Measurements from ENCODE around the gene EN2.
"Not testable (repeated sequence)": the region's sequence is repeated elsewhere in the genome, so short reads cannot be mapped to it uniquely, and the experiment has no call there.

The EN2 gene

DNA sequence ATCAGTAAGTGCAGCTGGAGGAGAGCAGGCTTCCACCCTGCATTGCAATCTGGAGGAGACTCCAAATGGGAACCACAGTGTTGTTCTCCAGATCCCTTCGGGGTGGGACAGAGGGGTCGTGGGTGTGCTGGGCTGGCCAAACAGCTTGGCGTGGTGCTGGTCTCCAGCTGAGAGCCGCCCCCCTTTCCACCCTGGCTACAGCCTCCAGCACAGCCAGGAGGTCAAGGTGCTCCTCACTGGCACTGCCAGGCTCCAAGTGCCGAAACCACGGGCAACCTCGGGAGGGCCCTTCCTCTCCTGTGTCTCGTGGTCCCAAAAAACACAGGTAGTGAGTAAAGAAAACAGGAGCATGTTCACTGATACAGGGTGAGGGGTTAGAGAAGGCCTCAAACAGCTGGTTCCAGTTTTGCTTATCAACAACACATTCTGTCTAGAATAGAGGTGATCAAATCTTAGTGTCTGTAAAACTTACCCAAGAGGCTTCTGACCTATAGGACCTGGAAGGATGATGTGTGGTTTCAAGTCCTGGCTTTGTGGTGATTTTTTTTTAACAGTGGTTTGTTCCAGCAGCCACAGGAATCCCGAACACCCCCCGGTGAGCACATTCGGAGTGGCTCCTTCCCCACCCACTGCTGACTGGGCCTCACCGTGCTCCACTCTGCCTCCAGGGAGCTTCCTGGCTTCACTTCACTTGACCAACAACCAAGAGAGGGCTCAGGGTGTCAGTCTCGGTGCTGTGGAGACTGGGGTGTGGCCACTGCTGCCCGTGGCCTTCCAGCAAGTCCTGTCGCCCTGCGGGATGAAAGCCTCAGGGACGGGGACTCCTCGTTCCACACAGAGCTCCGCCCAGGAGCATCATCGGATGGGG is 31.2 kb upstream of the EN2 start:
- no peak for DNase-seq

DNA sequence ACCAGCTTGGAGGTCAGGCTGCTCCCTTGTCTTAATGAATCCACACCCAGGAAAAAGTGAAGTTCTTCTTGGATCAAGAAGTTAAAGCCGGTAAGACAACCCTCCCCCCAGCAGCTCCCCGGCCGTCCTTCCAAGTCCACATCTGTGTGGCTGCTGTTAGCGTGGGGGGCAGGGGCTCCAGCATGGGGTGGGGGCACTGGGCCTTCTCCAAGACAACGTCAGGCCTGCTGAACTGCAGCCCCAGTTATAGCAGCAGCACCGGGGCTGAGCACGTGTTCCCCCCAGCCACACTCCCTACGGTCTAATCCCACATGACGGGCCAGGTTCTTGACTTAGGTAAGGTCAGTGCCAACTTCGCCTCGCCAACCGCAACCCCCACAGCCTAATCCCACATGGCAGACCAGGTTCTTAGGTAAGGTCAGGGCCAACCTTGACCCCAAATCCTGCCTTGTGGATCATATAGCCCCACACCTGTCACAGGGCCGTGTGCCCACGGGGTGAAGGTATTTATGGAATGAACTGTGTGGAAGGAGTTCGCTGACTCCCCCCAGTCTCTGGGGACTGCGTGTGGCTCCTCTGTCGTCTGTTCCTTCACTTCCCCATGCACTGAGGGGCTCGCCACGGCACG is 30.4 kb upstream of the EN2 start:
- no peak for DNase-seq

DNA sequence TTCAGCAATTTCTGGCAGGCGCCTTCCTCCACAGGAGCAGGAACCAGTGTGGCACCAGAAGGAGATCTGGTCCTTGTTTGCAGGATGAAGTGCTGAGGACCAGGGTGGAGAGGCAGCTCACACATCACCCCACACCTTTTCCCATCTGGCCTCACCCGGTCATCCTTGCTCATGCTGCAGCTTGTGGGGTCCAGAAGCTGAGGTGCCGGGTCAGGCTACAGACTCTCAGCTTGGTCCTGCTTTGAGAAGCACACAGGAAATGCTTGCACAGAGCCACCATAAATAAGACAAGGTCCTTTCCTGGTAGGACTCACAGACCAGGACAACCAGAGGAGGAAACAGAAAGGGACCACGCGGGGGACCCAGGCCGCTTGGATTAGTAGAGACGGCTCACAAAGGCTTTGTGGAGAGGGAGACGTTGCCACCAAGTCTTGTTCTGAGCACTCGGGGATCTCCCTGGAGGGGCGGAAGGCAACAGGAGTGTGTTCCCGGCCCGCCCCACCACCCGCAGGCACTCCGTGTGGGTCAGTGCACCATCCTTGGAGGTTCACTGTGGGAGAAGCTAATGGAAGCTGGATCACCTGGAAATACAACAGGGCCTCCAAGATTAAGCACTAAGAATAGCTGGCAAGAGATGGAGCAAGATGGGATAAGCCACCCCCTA is 29.6 kb upstream of the EN2 start:
- no peak for DNase-seq

DNA sequence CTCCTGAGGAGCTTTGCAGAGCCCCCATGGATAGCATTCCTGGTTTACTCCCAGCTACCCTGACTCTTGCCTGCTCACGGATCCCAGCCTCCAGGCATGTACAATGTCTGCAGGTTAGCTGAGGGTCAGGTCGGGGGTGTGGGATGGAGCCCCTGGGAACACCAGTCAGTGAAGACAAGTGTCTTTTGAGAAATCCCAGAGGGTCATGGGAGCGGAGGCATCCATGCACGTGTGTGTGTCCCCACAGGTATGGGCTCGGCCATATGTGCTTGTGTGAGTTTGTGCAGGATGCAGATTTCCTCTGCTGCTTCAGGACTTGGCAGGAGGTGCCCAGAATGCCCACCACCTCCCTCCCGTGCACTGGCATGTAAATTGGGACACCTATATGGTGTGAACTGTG is 28.3 kb upstream of the EN2 start:
- no peak for DNase-seq

DNA sequence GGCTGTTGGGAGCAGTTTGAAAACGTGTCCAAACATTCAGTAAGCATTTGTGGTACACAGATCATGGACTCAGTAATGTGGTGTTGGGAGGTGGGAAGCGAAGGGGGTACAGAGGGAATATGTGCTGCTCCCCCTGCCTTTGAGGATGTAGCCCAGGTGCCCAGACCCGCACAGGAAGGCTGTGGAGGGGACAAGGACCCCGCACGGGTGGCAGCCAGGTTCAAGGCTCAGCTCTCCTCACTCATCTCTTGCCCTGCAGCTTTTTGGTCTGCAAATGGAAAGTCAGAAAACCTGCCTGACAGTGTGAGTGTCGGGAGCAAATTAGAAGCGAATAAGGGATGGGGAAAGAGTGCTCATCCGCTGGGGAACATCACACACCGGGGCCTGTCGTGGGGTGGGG is 27.3 kb upstream of the EN2 start:
- DNase-seq = no peak

DNA sequence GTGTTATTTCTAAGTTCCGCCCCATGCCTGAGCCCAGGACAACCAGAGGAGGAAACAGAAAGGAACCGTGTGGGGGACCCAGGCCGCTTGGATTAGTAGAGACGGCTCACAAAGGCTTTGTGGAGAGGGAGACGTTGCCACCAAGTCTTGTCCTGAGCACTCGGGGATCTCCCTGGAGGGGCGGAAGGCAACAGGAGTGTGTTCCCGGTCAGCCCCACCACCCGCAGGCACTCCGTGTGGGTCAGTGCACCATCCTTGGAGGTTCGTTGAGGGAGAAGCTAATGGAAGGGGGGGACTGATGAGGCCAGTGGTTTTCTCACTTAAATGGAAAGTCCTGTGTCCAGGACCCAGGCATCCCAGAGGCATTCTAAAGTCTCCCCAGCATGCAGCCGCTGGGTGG is 26.7 kb upstream of the EN2 start:
- no peak for DNase-seq

DNA sequence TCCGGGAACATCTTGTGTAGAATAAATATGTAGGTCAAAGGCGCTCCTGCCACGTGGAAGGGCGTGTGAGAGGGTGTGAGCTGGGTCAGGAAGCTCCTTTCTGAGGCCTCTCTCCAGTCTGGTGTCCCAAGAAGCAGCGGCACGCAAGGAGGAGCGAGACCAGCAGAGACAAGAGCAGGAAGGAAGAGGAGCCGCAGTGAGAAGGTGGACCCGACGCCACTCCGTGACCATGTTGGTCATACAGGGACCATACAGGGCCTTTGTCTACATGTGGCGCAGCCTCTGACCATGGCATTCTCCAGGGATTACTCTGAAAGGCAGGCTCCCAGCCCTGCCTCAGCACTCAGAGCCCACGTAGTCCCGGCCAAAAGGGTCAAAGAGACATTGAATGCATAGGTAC is 26.2 kb upstream of the EN2 start:
- DNase-seq = no peak

DNA sequence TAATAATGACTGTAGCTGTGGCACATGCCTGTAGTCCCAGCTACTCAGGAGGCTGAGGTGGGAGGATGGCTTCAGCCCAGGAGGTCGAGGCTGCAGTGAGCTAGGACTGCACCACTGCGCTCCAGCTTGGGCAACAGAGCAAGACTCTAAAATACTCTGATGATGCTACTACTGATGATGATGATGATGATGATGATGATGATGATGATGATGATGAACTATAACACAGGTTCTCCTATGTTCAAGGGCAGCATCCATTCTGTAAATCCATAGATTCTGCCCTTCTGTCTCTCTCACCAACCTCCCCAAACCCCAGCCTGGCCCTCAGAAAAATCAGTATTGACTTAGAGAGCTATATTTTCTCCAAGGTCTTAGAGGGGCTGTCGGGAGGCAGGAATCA is 22.8 kb upstream of the EN2 start:
- DNase-seq = no peak

DNA sequence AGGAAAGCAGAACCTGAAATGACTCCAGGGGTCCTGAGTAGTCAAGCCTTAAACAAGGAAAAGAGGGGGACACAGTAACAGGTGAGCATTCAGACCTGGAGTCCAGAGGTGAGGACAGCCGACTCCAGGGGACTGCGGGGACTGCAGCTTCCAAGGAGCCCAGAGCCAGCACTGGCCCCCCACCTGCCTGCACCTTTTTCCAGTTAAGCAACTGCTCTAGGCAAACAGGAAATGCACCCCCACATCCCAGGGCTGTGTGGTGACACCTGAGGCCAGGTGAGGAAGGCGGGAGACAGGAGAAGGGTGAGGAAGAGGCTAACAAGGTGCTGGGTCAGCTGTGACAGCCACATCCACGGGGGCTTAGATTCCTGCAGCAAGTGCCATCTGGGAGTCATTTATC is 20.1 kb upstream of the EN2 start:
- no peak for DNase-seq

DNA sequence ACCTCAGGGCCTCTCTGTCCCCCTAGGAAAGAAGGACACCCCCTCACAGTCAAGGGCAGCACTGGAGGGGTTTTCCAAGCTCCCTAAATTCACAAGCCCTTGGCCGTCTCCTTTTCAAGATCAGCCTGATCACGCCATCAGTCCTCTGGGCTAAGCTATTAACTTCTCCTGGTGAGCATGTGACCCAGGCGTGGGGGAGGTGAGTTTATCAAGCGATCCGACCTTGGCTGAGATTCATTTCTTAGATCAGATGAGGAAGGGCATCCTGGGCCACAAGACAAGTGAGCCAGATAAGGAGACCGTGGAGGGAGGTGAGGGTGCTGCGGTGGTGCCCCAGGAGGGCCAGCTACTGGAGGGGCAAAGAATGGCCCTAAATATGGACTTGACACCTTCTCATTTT is 19.2 kb upstream of the EN2 start:
- no peak for DNase-seq

DNA sequence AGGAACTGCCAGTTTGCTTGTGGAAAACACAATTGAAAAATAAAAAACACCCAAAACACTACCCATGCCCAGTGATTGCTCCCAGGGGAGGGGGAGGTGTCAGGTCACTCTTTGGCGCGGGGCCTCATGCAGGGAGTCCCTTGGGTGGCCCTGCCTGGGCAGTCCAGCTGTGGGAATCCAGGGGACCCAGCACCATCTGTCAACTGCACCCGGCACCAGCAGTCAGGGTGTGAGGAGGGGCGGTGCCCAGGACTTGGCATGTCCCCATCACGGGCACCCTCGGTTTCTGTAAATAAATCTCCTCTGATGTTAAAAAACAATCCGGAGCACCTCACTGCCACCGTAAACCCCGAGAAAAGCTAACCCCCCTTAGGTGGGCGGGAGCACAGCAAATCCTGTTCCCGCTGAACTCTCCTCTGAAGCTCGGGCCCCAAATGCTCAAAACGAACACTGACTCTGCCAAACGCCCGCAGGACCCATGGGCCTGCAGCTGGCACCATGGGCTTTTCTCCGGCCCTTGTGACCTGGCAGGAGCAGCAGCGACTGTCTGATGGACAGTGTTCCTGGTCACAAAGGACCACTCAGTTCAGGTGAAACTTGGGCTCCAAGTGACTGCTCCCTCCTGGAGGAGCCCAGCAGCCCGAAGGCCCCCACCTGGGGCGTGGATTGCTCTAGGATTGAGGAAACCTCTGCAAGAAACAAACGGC is 18.5 kb upstream of the EN2 start:
- no peak for DNase-seq

DNA sequence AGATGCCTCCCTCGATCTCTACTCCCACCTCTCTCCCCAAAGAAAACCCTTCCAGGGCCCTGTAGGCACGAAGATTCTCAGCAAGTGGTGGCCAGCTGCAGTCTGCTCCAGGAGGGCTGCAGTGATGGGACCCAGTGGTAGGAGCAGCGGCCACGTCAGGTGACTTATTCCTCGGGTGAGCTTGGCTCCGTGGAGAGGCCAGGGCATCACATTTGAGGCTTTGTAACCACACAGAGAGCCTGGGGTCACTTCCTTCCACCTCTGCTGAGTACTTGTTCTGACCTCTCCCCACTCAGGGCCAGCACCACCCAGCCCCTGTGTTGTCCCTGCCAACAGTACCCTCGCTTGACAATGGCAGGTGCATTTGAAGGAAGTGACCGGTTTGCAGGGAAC is 17.9 kb upstream of the EN2 start:
- DNase-seq = no peak

DNA sequence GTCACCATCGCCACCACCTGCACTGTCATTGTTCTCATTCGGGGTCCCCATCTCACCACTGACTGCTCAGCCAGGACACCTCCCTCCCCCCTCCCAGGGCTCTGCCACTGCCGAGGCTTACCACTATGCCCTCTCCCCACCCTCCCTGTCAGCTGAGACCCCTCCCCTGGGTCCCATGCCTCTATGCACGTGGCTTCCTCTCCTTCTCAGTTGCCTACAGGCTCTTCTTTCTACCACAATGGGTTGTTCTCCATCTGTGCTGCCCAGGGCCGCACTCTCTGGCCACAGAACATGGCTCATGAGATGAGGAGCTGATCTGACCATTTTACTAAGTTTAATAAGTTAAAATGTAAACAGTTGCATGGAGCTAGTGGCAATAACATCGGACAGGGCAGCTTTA is 16.1 kb upstream of the EN2 start:
- no peak for DNase-seq

DNA sequence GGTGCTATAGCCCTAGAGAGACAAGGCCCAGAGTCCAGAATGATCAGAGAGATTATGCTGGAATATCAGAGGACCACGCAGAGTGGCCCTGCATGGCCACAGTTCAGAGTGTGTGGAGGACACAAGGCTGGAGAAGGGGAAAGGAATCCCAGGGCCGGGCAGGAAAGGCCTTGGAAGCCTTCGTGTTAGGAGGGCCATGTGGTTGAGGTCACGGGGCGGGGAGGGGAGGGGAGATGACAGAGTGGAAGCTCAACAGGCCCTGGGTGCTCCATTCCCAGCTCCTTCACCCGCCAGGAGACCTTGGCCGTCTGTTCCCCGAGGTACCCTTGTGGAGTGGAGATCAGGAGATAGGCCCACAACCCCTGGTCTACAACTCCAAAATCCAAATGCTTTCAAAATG is 13.2 kb upstream of the EN2 start:
- no peak for DNase-seq

DNA sequence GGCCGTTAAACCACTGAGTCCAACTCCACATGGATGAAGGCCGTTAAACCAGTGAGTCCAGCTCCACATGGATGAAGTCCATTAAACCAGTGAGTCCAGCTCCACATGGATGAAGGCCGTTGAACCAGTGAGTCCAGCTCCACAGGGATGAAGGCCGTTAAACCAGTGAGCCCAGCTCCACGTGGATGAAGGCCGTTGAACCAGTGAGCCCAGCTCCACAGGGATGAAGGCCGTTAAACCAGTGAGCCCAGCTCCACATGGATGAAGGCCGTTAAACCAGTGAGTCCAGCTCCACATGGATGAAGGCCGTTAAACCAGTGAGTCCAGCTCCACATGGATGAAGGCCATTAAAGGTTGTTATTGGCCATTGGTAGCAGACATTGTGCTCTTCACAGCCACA is 12.3 kb upstream of the EN2 start:
- DNase-seq = not testable (repeated sequence)

DNA sequence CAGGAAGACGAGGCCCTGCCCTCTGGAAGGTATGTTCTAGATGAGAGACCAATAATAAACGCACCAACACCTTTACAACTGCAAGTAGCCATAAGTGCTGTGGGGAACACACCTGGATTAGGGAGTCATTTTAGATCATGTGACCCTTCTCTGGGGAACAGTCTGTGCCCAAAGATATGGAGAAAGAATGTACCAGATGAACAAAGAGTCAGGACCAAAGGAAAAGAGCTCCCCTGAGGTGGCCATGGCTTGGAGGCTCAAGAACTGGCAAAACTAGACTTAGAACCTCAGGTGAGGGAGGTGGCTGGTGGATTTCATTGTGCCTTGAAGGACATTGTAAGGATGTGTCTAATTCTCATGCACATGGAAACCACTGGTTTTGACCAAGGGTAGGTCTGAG is 10.3 kb upstream of the EN2 start:
- DNase-seq = no peak

DNA sequence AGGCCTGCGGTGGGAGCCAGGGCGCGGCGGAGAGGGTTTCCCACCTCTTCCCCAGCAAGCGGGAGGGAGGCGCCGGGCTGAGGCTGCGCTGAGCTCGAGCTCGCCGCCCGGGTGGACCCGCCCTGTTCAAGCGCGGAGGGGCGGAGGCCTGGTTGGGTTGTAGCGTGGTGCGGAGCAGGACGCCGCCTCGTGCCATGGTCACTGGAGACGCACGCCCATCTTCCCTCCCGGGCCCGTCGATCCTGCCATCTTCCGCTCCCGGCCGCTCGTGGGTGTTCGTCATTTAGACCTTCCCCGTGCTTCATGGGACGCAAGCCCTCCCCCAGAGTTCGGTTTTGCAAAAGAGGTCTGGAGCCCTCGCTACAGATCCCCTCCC is 9.3 kb upstream of the EN2 start:
- no peak for DNase-seq

DNA sequence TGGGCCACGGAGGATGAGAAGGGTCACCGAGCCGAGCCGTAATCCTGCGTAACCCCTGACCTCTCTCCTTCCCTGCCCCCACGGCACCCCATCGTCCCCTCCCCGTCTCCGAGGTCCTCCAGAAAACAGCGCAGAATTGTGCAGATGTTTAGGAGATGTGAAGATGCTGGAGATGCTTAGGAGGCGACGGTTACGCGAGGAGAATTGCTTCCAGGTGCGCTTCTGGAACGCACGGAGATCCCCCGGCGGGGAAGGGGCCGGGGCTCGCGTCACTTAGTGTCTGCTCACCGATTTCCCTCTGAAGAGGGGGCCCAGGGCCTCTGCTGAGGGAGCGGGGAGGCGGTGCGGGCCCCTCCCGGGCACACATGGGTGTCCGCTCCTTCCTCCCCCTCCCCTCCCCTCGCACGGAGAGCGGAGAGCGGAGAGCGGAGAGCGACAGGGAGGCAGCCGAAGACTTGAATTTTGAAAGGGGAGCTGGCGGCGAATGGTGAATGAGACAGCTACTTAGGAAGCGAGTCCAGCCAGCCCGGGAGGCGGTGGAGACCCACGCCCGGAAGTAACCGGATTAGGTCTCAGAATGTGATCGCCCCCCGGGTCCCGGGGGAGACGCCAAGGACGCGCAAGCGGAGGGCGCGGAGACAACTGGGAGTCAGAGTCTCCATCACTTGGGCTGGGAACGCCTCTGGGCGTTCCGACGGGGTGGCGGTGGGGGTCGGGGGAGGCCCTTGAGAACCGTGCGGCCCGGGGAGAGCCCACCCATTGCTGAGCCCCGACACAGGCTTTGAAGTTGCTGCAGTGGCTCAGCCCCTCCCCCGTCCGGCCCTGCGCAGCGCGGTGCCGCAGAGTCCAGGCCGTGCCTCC is 8.7 kb upstream of the EN2 start:
- DNase-seq = no peak

DNA sequence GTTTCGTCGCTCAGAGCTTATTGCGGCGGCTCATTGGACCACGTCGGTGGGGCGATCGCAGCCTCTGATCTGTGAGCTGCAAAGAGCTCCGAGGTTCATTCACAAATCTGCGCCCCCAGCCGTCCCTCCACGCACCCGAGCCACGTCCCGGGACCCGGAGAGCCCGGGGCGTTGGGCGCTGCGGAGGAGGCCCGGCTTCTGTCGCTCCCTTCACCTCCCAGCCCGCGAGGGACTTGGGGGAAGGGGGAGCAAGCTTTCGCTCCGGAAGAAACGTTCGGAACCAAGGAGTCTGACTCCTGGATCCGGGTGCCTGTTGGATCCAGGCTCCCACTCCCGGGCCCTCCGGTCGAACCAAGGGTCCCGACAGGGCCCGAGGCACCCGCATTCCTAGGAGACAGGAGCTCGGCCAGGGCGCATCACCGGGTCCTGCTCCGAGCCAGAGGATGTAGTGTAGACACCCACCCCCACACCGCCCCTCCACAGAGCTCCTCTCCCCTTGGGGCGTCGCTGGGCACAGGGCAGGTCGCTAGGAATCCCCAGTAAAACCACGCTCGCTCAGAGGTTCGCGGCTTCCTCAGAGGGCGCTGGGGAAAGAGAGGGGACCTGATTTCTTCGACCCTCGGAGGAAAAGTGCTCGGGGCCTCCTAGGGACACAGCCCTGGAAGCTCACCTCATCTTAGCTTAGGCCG is 7.9 kb upstream of the EN2 start:
- no peak for DNase-seq

DNA sequence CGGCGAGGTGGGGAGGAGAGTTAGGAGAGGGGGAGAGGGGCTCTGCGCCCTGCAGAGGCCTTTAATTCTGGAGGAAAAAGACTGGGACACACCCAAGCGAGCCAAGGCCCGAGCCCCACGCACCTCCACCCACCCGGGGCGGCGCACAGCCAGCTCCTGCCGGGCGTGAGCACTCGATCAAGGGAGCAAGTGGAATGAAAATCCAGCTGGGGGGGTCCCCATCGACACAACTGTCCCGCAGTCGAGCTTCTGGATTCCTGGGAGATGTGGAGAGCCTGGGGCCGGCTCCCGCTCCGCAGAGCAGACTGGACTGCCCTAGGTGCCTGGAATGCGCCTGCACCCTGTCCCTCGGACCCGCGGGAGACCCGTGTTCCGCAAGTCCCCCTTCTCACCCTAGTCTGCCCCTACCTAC is 7.4 kb upstream of the EN2 start:
- DNase-seq = no peak

DNA sequence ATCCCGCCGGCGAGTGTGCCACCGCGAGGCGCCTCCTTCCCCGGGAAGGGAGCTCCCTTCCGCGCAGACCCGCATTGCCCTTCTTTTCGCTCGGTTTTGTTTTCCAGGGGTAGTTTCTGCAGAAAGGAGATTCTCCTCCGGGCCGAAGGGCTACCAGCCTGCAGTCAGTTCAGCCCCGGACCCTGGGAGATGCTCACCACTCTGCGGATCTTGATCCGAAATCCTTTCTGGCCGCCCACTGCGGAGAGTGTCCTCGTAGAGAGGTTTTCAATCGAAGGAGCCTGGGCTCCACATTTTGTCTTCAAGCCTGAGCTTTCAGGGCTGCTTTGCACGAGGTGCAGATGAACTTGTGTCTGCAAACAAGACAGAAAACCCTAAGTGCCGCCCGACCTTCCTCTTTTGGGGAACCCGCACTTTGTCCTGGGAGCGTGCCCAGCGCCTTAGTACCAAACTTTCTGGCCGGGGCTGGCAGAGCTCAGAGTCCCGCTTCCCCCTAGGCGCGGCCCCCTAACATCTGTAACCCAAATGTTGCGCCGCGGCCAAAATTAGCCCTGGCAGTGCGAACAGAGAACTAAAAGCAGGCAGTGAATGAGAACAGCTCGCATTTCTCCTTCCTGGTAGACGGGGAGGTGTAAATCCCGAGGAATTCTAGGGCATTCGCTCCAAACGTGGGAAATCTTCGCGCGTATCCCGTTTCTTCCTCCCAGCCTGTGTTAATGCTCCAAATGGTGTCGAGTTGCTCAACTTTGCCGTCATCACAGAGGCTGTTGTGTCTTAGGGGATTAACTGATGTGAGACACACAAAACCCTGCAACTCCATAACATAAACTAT is 6.7 kb upstream of the EN2 start:
- no peak for DNase-seq
